Measurements from ENCODE around the gene PROSER3.

GRCh38 chr19:35722461-35722860 is 35.5 kb upstream of the PROSER3 start:
- TF ChIP-seq POLR2A (IDR thresholded peaks at IDR 0.05) (no peak), CTCF (IDR thresholded peaks at IDR 0.05) (no peak)
